Placental pericyte (primary cell): ENCODE measurements around the gene SPATA20. TPM values are rescaled to one million over a fixed set of nuclear protein-coding genes. Genes with fewer than 3 reads are reported as not detected.

Experiments used
- total RNA-seq: library from RNA; depleted of rRNA; stranded (reverse); fragments of >200 nt; gene quantifications from 2 replicates; pipeline ENCODE4 v1.2.3, GENCODE V29; 2012

Gene SPATA20
- total RNA-seq: 87.2 and 99.6 TPM in 2 replicates

DNA sequence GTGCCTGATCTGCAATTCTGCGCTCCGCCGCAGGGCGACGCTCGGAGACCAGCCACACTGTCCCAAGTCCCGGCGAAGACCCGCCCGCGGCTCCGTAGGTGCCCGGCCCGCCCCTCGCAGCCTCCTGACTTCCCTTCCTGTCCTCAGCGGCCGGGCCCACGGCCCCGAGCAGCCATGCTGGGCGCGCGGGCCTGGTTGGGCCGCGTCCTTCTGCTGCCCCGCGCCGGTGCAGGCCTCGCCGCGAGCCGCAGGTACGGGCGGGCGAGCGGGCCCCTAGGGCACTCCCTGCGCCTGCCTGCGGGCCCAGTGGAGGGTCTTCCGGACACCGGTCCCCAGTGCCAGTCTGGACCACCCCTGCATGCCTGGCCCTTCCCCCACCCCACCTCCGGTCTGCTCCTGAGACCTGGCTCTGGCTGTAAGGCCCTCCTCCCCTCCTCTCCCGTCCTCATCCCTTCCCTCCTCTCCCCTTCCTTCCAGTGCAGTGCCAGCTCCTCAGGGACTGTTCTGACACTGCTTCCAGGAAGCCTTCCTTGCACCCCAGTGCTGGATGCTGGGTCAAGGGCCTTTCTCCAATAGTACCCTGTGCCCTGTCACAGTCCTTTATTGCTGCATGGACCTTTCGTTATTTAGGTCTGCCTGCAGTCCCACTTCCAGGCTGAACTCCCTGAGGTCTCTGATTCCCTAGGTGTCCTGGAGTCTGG is at the start of gene SPATA20:
Gene SPATA20, plus strand, starts transcription at position 140 of the 701 bp plus-strand sequence. Its CDS starts 35 bp downstream, at position 175.

DNA sequence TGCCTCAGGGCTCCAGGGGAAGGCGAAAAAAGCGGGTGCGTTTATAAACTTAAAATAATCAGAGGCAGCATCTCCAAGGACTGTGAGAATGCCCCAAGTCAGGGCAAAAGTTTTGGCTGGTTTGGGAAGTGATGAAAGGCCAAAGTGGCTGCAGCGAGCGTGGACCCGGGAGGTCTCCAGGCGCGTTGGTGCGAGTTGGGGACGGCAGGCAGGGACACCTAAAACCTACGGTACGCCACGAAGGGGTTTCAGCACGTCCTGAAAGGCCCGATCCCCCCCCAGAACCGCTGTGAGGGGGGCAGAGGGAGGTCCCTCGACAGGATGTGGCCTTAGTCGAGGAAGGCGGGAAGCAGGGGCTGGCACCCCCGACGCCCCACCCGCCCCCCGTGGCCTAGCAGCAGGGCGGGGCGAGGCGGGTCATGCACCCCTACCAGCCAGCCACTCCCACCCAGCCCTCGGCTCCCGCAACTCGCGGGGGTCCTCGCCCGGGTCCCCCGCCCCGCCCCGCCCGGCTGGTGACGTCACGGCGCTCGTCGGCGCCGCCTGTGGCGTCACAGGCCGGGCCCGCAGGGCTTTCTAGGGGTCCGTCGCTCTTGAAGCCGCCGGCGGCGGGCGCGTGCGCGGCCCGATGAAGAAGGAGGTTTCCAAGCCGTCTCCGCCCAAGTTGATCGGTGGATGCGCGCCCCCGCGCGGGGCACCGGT is 39.0 kb upstream of the SPATA20 start, which contains the start of gene MYCBPAP:
Gene MYCBPAP, plus strand, starts transcription at position 569 of the 702 bp plus-strand sequence. CDS start 236 bp downstream, outside the sequence.

GRCh38 chr17:50532452-50533024 is 14.4 kb upstream of the SPATA20 start, which contains the start of gene EPN3:
Gene EPN3 (plus strand): TSS chr17:50532735. CDS start chr17:50536557, 3,822 bp downstream.

DNA sequence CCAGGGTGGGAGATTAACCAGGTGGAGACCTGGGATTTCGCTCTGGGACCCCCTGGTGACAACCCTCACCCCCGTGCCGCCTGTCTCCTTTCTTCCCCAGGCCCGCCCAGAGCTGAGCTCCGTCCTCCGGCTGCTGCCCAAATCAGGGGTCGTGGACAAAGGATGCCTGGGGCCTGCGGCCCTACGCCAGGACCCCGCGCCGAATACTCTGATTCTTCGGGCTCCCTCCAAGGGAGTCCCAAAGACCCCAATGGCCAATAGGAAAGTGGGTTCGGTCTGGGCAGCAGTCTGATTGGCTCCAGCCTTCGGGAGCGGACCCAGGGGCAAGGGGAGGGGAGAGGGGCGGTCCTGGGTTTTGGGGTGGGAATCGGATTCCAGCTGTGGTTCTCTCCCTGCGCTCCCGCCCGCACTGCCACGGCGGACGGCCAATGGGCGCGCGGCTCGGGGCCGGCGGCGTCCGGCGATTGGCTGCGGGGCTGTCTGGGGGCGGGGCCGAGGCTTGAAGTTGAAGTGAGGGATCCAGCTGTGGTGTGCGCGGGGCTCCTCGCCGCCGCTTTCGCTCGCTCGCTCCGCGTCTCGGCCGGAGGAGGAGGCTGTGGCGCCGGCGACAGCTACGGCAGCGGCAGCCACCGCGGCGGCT is 13.3 kb downstream of the SPATA20 start, which contains the start of gene CACNA1G:
Gene CACNA1G, plus strand, starts transcription at position 531 of the 640 bp plus-strand sequence. CDS start 745 bp downstream, outside the sequence.

Other genes starting within 250 kb of the SPATA20 start
- 54.9 and 112 TPM in 2 replicates for gene XYLT2, start 201.0 kb upstream of the SPATA20 start, total RNA-seq
- 63.6 and 65.9 TPM in 2 replicates for gene MRPL27, start 174.0 kb upstream of the SPATA20 start, total RNA-seq
- 0.66 and 12.0 TPM in 2 replicates for gene EME1, start 173.9 kb upstream of the SPATA20 start, total RNA-seq
- gene LRRC59, start 149.7 kb upstream of the SPATA20 start, total RNA-seq: 304 and 332 TPM in 2 replicates
- 11.0 and 40.3 TPM in 2 replicates for gene ACSF2, start 121.0 kb upstream of the SPATA20 start, total RNA-seq
- not detected in 2 replicates for gene CHAD, start 78.3 kb upstream of the SPATA20 start, total RNA-seq
- gene RSAD1, start 68.3 kb upstream of the SPATA20 start, total RNA-seq: 19.0 and 29.2 TPM in 2 replicates
- 0.14 and 0.44 TPM in 2 replicates for gene MYCBPAP, start 38.7 kb upstream of the SPATA20 start, total RNA-seq
- gene EPN3, start 14.4 kb upstream of the SPATA20 start, total RNA-seq: not detected in 2 replicates
- gene CACNA1G, start 13.5 kb downstream of the SPATA20 start, total RNA-seq: under 0.01 and 0.14 TPM in 2 replicates
- gene ABCC3, start 87.7 kb downstream of the SPATA20 start, total RNA-seq: 31.1 and 85.8 TPM in 2 replicates
- 35.2 and 63.3 TPM in 2 replicates for gene ANKRD40, start 160.7 kb downstream of the SPATA20 start, total RNA-seq
- 14.2 and 16.6 TPM in 2 replicates for gene LUC7L3, start 172.4 kb downstream of the SPATA20 start, total RNA-seq
- gene ANKRD40CL, start 220.3 kb downstream of the SPATA20 start, total RNA-seq: not detected in 2 replicates